NCI-H524 (cell line): Measurements from ENCODE around the gene CTRL.

Source experiments
- DNase-seq, 2 experiments: peaks; one replicate each; lab custom pipeline; 2025; lab: John Stamatoyannopoulos, UW

CTRL gene

DNA sequence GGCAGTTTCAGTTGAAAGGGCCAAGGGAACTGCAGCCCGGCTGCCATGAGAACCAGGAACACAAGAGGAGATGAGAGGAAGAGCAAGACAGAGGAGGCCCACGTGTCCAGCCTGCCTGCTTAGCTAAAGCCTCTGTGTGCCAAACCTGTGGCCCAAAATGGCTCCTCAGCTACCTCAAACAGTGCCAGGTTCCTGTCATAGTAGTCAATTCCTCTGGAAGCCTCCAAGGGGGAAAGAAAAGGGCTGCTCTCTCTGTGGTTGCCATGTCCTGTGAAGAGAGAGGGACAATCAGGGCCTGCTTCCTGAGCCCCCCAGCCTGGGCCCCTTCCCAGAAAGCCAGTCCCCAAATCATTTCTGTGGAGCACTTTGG lies 31.6 kb upstream of the CTRL start:
- no peak for DNase-seq

- DNase-seq: no peak
These were observed 30.5 kb upstream of the CTRL start for GRCh38 chr16:67962135-67962534.

GRCh38 chr16:67961551-67961957 lies 29.9 kb upstream of the CTRL start:
- DNase-seq: peak in 1 of 2 experiments; percentile 39

DNA sequence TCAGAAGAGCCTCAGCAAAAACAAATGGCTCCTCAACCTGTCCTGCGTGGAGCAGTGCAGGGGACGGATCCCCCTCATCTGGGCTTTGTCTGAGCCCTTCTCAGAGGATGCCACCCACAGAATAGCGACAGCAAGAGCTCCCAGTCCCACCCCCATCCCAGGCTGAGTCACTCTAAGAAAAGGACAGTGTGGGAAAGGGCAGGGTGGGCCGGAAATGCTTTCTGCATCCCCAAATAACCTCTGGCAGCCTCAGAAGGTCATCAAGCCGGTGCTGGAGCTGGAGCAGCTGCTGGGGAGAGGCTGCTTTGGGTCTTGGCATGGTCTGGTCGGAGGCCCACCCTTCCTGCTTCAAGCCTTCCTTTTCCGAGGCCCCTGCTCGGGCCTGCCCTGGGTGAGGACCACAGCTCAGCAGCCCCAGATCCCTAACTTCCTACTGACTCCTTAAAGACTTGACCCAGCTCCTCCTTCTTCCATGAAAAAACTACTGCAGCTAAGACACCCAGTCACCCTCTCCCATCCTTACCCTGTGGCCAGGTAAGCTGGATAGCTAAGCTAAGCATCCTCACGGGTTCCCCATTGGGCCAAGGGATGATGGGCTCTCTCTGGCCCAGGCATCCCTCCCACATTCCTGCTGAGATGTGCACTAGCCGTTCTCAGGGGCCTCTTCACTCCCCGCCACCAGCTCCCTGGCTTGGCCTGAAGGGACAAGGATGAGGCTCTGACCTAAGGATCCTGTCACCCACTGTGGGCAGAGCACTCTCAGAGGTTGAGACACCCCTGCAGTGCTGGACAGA lies 28.1 kb upstream of the CTRL start:
- no peak for DNase-seq

DNA sequence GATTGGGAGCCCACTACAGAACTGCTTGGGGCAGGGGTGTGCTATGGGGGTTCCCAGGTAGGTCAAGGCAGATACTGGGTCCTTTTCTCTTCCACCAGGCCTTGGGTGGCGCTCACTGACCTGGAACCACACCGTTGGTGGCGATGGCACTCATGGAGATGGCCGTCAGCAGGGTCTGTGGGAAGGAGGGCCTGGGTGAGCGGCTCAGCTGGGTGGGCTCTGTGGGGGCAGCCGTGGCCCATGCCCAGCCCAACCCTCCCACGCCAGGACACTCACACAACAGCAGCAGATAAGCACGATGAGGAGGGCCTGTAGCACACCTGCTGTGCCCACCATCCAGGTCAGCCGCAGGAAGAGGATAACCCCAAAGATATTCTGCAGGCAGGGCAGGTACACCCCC lies 26.0 kb upstream of the CTRL start:
- no peak for DNase-seq

- no peak for DNase-seq
These were observed 22.9 kb upstream of the CTRL start for GRCh38 chr16:67954421-67955196.

- no peak for DNase-seq
These were observed 22.1 kb upstream of the CTRL start for GRCh38 chr16:67953641-67954375.

DNA sequence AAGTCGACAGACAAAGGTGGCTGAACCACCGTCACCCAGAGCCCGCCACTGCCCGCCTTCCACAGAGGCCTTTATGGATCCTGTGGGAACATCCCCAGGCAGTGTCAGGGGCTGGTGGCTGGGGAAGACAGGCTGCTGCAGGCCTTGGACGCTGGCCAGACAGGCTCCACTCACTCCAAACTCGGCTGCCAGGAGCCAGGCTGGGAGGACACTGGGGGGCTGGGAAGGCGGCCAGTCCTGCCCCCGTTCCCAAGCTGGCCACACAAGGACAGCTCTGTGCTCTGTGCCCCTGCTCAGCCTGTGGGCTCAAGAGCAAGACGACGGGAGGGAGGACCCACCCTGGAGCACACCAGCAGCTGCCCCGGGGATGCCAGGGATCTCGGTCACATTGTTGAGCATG lies 19.8 kb upstream of the CTRL start:
- no peak for DNase-seq

DNA sequence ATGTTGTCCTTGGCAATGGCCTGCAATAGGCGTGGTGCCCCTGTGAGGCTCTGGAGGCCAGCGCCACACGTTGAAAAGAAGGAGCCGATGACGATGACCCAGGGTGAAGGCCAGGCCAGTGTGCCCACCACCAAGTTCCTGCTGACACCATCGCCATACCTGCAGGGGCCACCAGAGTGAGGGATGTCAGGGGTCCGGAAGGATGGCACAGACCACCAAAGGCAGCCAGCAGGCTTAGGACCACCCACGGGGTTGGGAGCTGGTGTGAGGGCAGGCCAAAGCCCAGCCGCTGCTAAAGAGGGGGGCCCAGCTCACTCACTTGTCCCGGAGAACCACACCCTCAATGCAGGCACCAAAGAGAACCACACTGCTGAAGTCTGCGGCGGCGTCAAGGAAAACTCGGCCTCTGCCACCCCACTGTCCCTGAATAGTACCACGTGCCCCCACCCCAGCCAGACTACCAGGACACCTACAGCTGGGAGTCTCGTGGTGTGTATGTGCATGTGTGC lies 18.7 kb upstream of the CTRL start:
- DNase-seq: no peak

GRCh38 chr16:67949645-67950044 lies 18.0 kb upstream of the CTRL start:
- DNase-seq: no peak

GRCh38 chr16:67948015-67948414 lies 16.4 kb upstream of the CTRL start:
- DNase-seq: no peak

DNA sequence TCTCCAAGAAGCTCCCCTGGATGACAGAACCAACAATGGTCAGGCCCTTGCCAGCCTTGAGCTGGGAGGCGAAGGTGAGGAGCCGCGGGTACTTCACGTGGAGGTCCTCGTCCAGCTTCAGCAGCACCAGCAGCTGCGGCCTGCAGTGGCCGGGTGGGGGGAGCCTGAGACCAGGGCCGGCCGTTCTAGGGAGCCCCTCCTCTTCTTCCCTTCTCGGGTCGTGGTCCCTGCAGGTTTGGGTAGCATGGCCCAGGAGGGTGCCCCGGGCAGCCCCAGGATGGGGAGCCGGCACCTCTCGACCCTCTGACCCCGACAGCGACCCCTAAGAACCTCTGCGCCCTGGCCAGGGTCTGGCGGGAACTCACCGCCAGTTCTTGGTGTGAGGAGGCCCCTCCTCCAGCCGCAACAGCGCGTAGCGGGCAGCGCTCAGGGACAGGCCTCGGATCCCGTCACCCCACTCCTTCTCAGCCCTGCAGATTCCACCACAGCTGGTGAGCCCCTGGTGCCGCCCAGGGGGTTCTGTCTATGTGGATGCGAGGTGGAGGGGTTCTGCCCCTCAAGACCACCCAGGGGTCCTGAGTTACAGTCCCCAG lies 15.4 kb upstream of the CTRL start:
- no peak for DNase-seq

DNA sequence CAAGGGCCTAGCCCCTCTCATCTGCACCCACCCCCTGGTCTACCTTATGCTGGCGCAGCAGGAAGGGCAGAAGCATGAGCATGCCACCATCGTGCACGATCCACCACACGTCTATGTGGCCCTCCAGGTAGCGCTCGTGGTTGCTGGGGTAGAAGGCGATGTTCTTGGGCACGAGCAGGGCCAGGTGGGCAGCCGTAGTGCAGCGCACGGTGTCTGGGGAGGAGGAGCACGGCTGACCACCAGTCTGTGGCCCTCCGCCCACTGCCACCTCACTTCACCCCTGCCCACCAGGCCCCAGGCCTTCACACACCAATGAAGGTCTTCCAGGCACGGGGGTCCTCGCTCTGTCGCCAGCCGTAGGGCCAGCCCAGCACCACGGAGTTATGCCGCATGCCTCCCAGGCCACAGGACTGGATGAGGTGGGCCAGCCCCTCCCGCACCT lies 14.5 kb upstream of the CTRL start:
- DNase-seq: no peak

DNA sequence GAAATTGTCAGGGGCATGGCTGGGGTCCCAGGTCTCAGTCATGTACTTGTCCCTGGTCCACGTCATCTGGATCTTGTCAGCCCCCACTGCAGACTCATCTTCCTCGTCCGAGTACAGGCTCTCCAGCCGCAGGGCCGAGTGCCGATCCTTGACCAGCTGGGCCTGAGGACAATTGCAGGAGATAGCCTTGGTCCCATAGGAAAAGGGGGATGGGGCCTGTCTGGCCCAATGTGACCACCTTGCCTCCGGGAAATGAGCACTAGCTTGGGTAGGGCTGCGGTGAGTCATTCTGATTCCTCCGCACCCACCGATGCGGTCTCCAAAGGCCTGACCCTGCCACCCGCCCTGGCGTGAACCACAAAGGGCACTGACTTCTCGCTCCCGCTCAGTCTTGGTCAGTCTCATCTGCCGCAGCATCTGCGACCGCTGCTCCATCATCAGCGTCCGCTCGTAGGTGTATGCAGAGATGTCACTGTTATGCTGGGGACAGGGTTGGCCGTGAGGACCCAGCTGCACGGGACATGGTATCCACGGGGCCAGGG lies 13.8 kb upstream of the CTRL start:
- DNase-seq: no peak

GRCh38 chr16:67944690-67945391 lies 13.2 kb upstream of the CTRL start:
- DNase-seq: no peak

- DNase-seq: no peak
These were observed 12.2 kb upstream of the CTRL start, which contains the start of gene LCAT for GRCh38 chr16:67943619-67944504. TSS of gene LCAT (minus strand) at chr16:67944120. CDS start at chr16:67944101, 19 bp downstream.

GRCh38 chr16:67943256-67943618 lies 11.6 kb upstream of the CTRL start:
- no peak for DNase-seq

DNA sequence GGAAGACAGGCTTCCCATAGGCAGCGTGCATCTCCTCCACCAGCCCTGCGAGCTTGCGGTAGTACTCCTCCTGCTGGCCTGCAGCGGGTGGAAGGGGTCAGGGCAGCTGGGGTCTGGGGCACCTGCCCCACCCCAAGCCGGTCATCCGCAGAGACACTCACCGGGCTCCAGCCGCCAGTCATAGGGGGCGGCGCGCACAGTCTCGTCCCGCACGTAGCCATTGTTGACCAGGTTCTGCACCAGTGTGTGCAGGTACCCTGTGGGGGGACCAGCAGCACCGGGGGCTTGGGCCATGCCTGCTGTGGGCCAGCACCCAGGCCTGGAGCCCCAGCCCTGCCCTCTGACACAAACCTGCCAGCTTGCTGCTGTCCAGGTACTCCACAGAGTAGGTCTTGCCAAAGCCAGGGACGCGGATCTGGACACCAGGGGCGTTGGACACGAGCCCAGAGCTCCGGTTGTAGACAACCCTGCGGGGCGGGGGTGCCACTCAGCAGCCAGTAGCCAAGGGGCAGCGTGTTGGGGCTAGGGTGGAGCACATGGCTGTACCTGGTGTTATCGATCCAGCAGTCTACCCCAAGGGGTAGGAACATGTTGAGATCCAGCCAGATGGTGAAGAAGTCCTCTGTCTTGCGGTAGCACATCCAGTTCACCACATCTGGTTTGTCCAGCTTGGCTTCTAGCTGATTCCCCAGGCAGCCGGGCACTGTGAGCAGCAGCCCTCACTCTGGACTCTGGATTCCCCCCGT lies 11.0 kb upstream of the CTRL start:
- DNase-seq: no peak

- DNase-seq: peak in 1 of 2 experiments; percentile 46
These were observed 10.5 kb upstream of the CTRL start for GRCh38 chr16:67942200-67942509.
